AG04450 (cell line): ENCODE measurements around the gene NHLRC2. TPM values are rescaled to one million over a fixed set of nuclear protein-coding genes. Genes with fewer than 3 reads are reported as not detected.

Experiments
- CTCF ChIA-PET: fragments of 300-600, 350-600 bp; formaldehyde crosslinking; extraction: SDS; loops from one replicate; lab custom pipeline; 2022; ENCODE audit warnings: antibody characterized with exemption, inconsistent platforms; lab: Charles Lee
- POLR2A ChIA-PET: fragments of 350-600 bp; formaldehyde crosslinking; extraction: SDS; loops from one replicate; lab custom pipeline; 2021; ENCODE audit warnings: antibody characterized with exemption, inconsistent platforms; lab: Yijun Ruan, JAX
- DNase-seq: peaks from one replicate; pipeline ENCODE4 v3.0.0-alpha.2; 2011; ENCODE audit warnings: low read depth, low spot score
- H3K27ac ChIP-seq: one replicate; pipeline ENCODE4 v1.5.1; 2012; ENCODE audit warnings: low read depth, low read length, control low read depth
- H3K27me3 ChIP-seq: one replicate; pipeline ENCODE4 v1.6.0; 2012; ENCODE audit warnings: low read length; ENCODE audit not compliant: control insufficient read depth, insufficient read depth
- H3K4me3 ChIP-seq: 2 replicates; pipeline ENCODE4 v1.5.1; 2011; ENCODE audit warnings: mild to moderate bottlenecking, low read depth, low read length, control low read depth
- H3K9me3 ChIP-seq: 2 replicates; pipeline ENCODE4 v1.5.1; 2012; ENCODE audit warnings: low read length; ENCODE audit not compliant: control insufficient read depth, insufficient read depth
- CTCF ChIP-seq: IDR thresholded peaks from 2 replicates; pipeline ENCODE4 v1.5.1; 2011; ENCODE audit warnings: low read depth, low read length, control low read depth, inconsistent platforms
- polyA plus RNA-seq: library from polyadenylated mRNA; depleted of rRNA; stranded (reverse); fragments of >200 nt; gene quantifications from 2 replicates; pipeline ENCODE4 v1.2.3, GENCODE V29; 2011

Gene NHLRC2
- polyA plus RNA-seq, 1 experiment = 7.6 TPM

GRCh38 chr10:113842171-113842570 is 12.3 kb upstream of the NHLRC2 start:
- ChIA-PET CTCF (no interaction called here), POLR2A (no interaction called here)
- TF ChIP-seq CTCF = no peak

GRCh38 chr10:113843972-113844485 is 10.4 kb upstream of the NHLRC2 start:
- no peak for DNase-seq
- no peak for TF ChIP-seq CTCF
- CTCF ChIA-PET = interaction anchor here (0.7 kb wide), 1 partner anchor 296 kb away, joined by 7 read pairs; no protein-coding TSS in a partner anchor
- Histone ChIP-seq H3K4me3 (no peak overlapping the region), H3K9me3 (no peaks in the 10 kb centered on the region), H3K27me3 (no peaks in the 10 kb centered on the region), H3K27ac (no peak overlapping the region)
- POLR2A ChIA-PET = no interaction called here

More at GRCh38 chr10:113842171-113842570, 12.3 kb upstream of the NHLRC2 start:
- no peak for DNase-seq
- H3K27me3 ChIP-seq = no peaks in the 10 kb centered on the region
- H3K9me3 ChIP-seq = no peaks in the 10 kb centered on the region
- H3K4me3 ChIP-seq = no peak overlapping the region
- no peak overlapping the region for H3K27ac ChIP-seq

DNA sequence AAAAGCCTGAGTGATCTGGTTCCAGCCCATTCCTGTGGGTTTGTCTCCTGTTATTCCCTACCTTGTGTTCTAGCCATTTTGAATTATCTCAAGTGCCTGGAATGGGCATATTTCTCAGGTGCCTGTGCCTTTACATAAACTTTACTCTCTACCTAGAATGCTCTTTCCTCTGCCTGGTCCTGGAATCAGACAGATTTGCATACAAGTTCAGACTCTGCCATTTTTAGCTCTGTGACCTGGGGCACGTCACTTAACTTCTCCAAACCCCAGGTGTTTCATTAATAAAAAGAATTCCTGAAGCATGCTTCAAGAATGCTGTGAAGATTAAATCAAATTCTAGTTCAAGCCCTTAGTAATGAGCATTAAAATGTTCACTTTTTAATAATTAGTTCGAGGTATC is 8.4 kb upstream of the NHLRC2 start:
- Histone ChIP-seq H3K27me3 (no peaks in the 10 kb centered on the region), H3K9me3 (no peaks in the 10 kb centered on the region), H3K4me3 (no peak overlapping the region), H3K27ac (no peak overlapping the region)
- TF ChIP-seq CTCF = no peak
- ChIA-PET CTCF (no interaction called here), POLR2A (no interaction called here)
- no peak for DNase-seq

GRCh38 chr10:113849140-113849803 is 5.2 kb upstream of the NHLRC2 start:
- H3K27ac ChIP-seq = no peak overlapping the region
- no peaks in the 10 kb centered on the region for H3K27me3 ChIP-seq
- DNase-seq = no peak
- H3K4me3 ChIP-seq = no peak overlapping the region
- TF ChIP-seq CTCF = no peak
- CTCF ChIA-PET = no interaction called here
- H3K9me3 ChIP-seq = no peaks in the 10 kb centered on the region
- POLR2A ChIA-PET = no interaction called here

GRCh38 chr10:113849946-113850345 is 4.5 kb upstream of the NHLRC2 start:
- H3K27ac ChIP-seq = no peak overlapping the region
- H3K4me3 ChIP-seq = no peak overlapping the region
- no peaks in the 10 kb centered on the region for H3K27me3 ChIP-seq
- no peaks in the 10 kb centered on the region; the same call in 1 of the 2 replicates for H3K9me3 ChIP-seq
- CTCF ChIA-PET = interaction anchor here (0.8 kb wide), 1 partner anchor 275 kb away, joined by 5 read pairs; no protein-coding TSS in a partner anchor
- no peak for TF ChIP-seq CTCF
- POLR2A ChIA-PET = no interaction called here
- no peak for DNase-seq
